ENCODE measurements around the gene GNAI2. TPM values are rescaled to one million over a fixed set of nuclear protein-coding genes. Genes with fewer than 3 reads are reported as not detected.

The GNAI2 gene
- total RNA-seq, 4 donors from 2014 or later: 208 to 300 (median 249) TPM

GRCh38 chr3:50230794-50231125 lies 5.2 kb upstream of the GNAI2 start:
- TF ChIP-seq CTCF (IDR thresholded peaks at IDR 0.05; ENCODE audit: low read depth): no peak

- no peak for TF ChIP-seq CTCF (IDR thresholded peaks at IDR 0.05; ENCODE audit: low read depth)
These were observed 4.4 kb upstream of the GNAI2 start for GRCh38 chr3:50231581-50231980.

- no peak for TF ChIP-seq CTCF (IDR thresholded peaks at IDR 0.05; ENCODE audit: low read depth)
These were observed 3.7 kb upstream of the GNAI2 start for GRCh38 chr3:50232303-50232702.

- no peak for TF ChIP-seq CTCF (IDR thresholded peaks at IDR 0.05; ENCODE audit: low read depth)
These were observed 2.8 kb upstream of the GNAI2 start for GRCh38 chr3:50233176-50233575.

- no peak for TF ChIP-seq CTCF (IDR thresholded peaks at IDR 0.05; ENCODE audit: low read depth)
These were observed 604 bp downstream of the GNAI2 start for GRCh38 chr3:50236484-50237132.

- TF ChIP-seq CTCF (IDR thresholded peaks at IDR 0.05; ENCODE audit: low read depth): no peak
These were observed 1.2 kb downstream of the GNAI2 start for GRCh38 chr3:50237133-50237651.

- TF ChIP-seq CTCF (IDR thresholded peaks at IDR 0.05; ENCODE audit: low read depth): no peak
These were observed 1.9 kb downstream of the GNAI2 start for GRCh38 chr3:50237754-50238548.

Measured in subcutaneous adipose tissue (tissue), 4 donors.